Heart left ventricle (tissue), 16 donors: ENCODE results near the gene TSNAX. TPM values are rescaled to one million over a fixed set of nuclear protein-coding genes. Genes with fewer than 3 reads are reported as not detected.
A peak's percentile ranks its signal among the peaks of the same experiment; 100 is the strongest.

ENCODE experiments used
- ATAC-seq, 4 donors: fragments of 200-7000 bp; cut with Tn5 transposase; one replicate each; pipeline ENCODE4 v1.9.1; 2020 to 2022; ENCODE audit warnings: moderate library complexity in 4 of 4, mild to moderate bottlenecking in 3 of 4, moderate number of reproducible peaks in 1 of 4
- DNase-seq, 5 donors: peaks; one replicate each; pipeline ENCODE4 v3.0.0-alpha.2; 2020
- H3K27ac ChIP-seq, 12 donors: fragments of 200-600 bp; sonication (generic) in 4 of 12; one replicate each; pipeline versions ENCODE4 v1.5.0 to v1.8.0; 2016 to 2022; ENCODE audit warnings: mild to moderate bottlenecking in 2 of 12
- H3K27me3 ChIP-seq, 9 donors: fragments of 200-600 bp; sonication (generic) in 2 of 9; one replicate each; pipeline versions ENCODE4 v1.5.1 to v1.8.0; 2016 to 2022; ENCODE audit warnings: mild to moderate bottlenecking in 3 of 9
- H3K36me3 ChIP-seq, 9 donors: fragments of 200-600 bp; sonication (generic) in 2 of 9; one replicate each; pipeline versions ENCODE4 v1.5.0 to v1.8.0; 2018 to 2022; ENCODE audit warnings: mild to moderate bottlenecking in 2 of 9
- H3K4me1 ChIP-seq, 12 donors: fragments of 200-600 bp; sonication (generic) in 4 of 12; one replicate each; pipeline versions ENCODE4 v1.5.0 to v1.8.0; 2016 to 2022; ENCODE audit warnings: mild to moderate bottlenecking in 3 of 12
- H3K4me3 ChIP-seq, 12 donors: fragments of 200-600 bp; sonication (generic) in 4 of 12; one replicate each; pipeline versions ENCODE4 v1.5.0 to v1.8.0; 2017 to 2022; ENCODE audit warnings: mild to moderate bottlenecking in 9 of 12, moderate library complexity in 4 of 12
- H3K9me3 ChIP-seq, 12 donors: fragments of 200-600 bp; sonication (generic) in 4 of 12; one replicate each; pipeline versions ENCODE4 v1.5.0 to v1.8.0; 2016 to 2022; ENCODE audit warnings: mild to moderate bottlenecking in 1 of 12
- POLR2A ChIP-seq, 2 donors: fragments of 450-650 bp; IDR thresholded peaks; one replicate each; pipeline ENCODE4 v1.6.1; 2017; ENCODE audit warnings: antibody characterized with exemption in 2 of 2, mild to moderate bottlenecking in 2 of 2, moderate library complexity in 2 of 2
- WGBS, 4 donors: extraction: QIAGEN DNeasy Blood & Tissue Kit in 2 of 4; methylation state at CpG; one replicate each; pipeline versions ENCODE4 v1.1.5 to v1.1.7; 2013 to 2018; 5-methylcytosine and 5-hydroxymethylcytosine counted together
- intact Hi-C, 10 donors: fragments of 100-400 bp; cut with DNase I; formaldehyde crosslinking; loops; one replicate each; pipeline versions ENCODE4 v1.11.1 to v1.14.2; 2022
- long read RNA-seq, 3 donors: library from polyadenylated mRNA; unstranded; transcript quantifications; one replicate each; pipeline ENCODE4 v2.0.0, GENCODE V29; 2020 to 2021
- polyA plus RNA-seq, 2 donors: library from polyadenylated mRNA; stranded (reverse); fragments of 200-250 nt; gene quantifications; one replicate each; pipeline ENCODE4 v1.2.3, GENCODE V29; 2013
- total RNA-seq, 9 donors: library from RNA; depleted of rRNA in 2 of 9; stranded (reverse); fragments of >200 nt in 2 of 9; fragmentation: NEBNext Ultra II Directional in 3 of 9; extraction: Animal tissue kit (Norgen Biotek cat#: 25700) in 3 of 9; gene quantifications; one replicate each; pipeline versions ENCODE4 v1.1.0 to v1.2.4, GENCODE V29; 2016 to 2023
- TF ChIP-seq, protein P1 (sequence below), 12 donors: fragments of 200-600 bp; sonication (generic) in 4 of 12; IDR thresholded peaks; one replicate each; pipeline versions ENCODE4 v1.5.0 to v1.8.0; 2018 to 2022; ENCODE audit warnings: antibody characterized with exemption in 12 of 12, mild to moderate bottlenecking in 5 of 12
- donor health status: ischemic (EF 13 %, LVEDD 7.1; RV severe dilation, severe dysfunction).
- donor health status: healthy with polysubstance abuse.
- donor health status: DM: no; HTN: yes; CAD: no.
- donor health status: DM: no; HTN: no; CAD: no.
- donor health status: ischemic (EF 25% LVEDD 6.9; RV normal size, moderate dysfunction).
- donor health status: ischemic (EF 25% LVEDD 5.7; RV mildly dilated, moderate dysfunction).
- donor health status: healthy.
- donor health status: DM: yes; HTN: yes; CAD: no.
- donor health status: ischemic (EF 35%, LVEDD 5.7; RV mildly dilated, moderate dysfunction).
- donor health status: nonischemic (EF 11% LVEDD 7.7; RV severe dilation, severe dysfunction).
- donor health status: DM: yes; HTN: yes; CAD: no.
- donor health status: PGD.
- donor health status: ischemic (EF 29% LVEDD 5.4; RV normal size, mild dysfunction).
- donor health status: nonischemic (EF 23%, LVEDD 6.1; RV moderate dilation, normal function).

Gene TSNAX, protein sequence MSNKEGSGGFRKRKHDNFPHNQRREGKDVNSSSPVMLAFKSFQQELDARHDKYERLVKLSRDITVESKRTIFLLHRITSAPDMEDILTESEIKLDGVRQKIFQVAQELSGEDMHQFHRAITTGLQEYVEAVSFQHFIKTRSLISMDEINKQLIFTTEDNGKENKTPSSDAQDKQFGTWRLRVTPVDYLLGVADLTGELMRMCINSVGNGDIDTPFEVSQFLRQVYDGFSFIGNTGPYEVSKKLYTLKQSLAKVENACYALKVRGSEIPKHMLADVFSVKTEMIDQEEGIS
- 10 to 100 TPM; 16.6 to 43.5 (median 31.7) TPM for total RNA-seq
- 10 to 100 TPM in 1 of 2 donors, 1 to 10 TPM in 1; 9.7 to 33.8 TPM for polyA plus RNA-seq
- long read RNA-seq, donor 1, transcript TSNAX-201 (6 exons, 2,650 nt): major isoform, 47 of 58 reads
- long read RNA-seq, donor 1, partial matches to known transcripts: 8 of 58 reads
- long read RNA-seq, donor 1, other reads (novel, unspliced or antisense): 3 of 58 reads
- long read RNA-seq, donor 2, transcript TSNAX-201 (6 exons, 2,650 nt): major isoform, 238 of 255 reads
- long read RNA-seq, donor 2, partial matches to known transcripts: 5 of 255 reads
- long read RNA-seq, donor 2, other reads (novel, unspliced or antisense): 12 of 255 reads
- long read RNA-seq, donor 3, transcript TSNAX-201 (6 exons, 2,650 nt): major isoform, 32 of 37 reads
- long read RNA-seq, donor 3, partial matches to known transcripts: 3 of 37 reads
- long read RNA-seq, donor 3, other reads (novel, unspliced or antisense): 2 of 37 reads

DNA sequence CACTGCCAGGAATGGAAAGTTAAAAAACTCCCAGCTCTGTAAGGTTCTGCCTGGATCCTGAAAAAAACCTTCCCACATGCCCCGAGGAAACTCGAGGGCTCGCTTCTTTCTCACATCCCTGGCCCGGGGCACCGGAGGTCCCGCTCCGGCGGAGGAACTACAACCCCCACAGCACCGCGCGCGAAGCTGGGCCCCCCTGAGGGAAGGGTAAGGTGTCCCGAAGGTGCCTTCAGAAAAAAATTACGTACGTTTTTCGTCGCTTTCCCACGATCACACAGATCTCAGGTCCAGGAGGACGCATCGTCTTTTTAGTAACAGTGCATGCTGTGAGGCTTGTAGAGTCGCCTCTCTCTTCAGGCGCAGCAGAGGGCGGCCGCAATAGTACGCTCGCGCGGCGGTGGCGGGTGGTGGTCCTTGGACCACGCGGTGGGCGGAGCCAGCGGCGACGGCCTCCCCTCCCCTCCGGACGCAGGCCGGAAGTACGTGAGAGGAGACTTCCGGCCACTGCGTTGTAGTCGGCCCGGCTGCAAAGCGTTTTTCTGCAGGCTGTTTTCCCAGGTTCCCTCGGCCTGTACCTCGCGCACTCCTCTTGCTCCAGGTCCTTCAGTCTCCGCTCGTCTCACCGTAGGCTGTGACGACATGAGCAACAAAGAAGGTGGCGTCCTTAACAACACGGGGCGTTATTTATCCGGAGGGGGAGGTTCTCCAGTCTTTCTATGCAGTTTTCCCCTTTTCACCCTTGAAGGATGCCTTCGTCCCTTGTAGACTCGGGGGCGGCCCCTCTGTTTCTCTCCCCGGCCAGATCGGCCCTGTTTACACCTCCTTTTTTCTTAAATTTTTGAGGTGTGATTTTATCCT lies at the start of gene TSNAX:
Gene TSNAX (plus strand): TSS at position 498 of the 858 bp plus-strand sequence. CDS start 142 bp downstream, at position 640.
- Histone ChIP-seq H3K4me1 (peaks cover under 1 to 58% (median 34%) of the 10 kb centered on the region in 12 donors), H3K36me3 (peaks cover 0 to 29% (median 17%) of the 10 kb centered on the region in 9 donors), H3K27me3 (no peaks in the 10 kb centered on the region), H3K9me3 (no peaks in the 10 kb centered on the region), H3K4me3 (peak within 1 kb of the TSS; percentile 38 to 92 (median 76)), H3K27ac (peak within 1 kb of the TSS; percentile 89 to 95 (median 92))
- TF ChIP-seq, protein P1, sequence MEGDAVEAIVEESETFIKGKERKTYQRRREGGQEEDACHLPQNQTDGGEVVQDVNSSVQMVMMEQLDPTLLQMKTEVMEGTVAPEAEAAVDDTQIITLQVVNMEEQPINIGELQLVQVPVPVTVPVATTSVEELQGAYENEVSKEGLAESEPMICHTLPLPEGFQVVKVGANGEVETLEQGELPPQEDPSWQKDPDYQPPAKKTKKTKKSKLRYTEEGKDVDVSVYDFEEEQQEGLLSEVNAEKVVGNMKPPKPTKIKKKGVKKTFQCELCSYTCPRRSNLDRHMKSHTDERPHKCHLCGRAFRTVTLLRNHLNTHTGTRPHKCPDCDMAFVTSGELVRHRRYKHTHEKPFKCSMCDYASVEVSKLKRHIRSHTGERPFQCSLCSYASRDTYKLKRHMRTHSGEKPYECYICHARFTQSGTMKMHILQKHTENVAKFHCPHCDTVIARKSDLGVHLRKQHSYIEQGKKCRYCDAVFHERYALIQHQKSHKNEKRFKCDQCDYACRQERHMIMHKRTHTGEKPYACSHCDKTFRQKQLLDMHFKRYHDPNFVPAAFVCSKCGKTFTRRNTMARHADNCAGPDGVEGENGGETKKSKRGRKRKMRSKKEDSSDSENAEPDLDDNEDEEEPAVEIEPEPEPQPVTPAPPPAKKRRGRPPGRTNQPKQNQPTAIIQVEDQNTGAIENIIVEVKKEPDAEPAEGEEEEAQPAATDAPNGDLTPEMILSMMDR (IDR thresholded peaks at IDR 0.05): no peak
- TF ChIP-seq POLR2A (IDR thresholded peaks at IDR 0.05): peak in 1 of 2 donors; percentile 86
- WGBS, 4 donors: 0% methylated on average over 35 to 61 of the region's 61 CpGs
- DNase-seq: peak; percentile 92 to 95 (median 94)
- intact Hi-C loops: loop anchor here in 9 of 10 donors (1.0 to 5.0 kb wide), 7 partner anchors 101 to 191 kb away; partner anchors contain the start of genes EGLN1 (in 6 of the 9), EXOC8 (in 1 of the 9) and SPRTN (in 1 of the 9)
- peak; percentile 98 to 99 (median 99) for ATAC-seq

DNA sequence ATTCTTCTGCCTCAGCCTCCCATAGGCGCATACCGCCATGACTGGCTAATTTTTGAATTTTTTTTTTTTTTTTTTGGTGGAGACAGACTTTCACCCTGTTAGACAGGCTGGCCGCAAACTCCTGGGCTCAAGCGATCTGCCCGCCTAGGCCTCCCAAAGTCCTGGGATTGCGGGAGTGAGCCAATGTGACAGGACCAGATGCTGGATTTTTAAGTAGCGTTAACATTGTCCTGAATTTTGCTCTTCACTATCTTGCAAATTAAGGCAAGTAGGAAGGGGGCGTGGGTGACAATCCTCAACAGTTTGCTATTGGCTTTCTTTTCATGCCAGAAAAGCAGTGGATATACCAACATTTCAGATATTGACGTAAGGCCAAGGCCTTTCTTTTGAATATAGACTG lies 49.7 kb upstream of the TSNAX start:
- WGBS, 4 donors: 94 to 98% (median 96%) methylated on average over 9 of the region's 9 CpGs
- H3K4me1 ChIP-seq: no peaks in the 10 kb centered on the region
- ATAC-seq (no peak), DNase-seq (no peak)
- H3K4me3 ChIP-seq: no peak overlapping the region
- H3K9me3 ChIP-seq: peaks cover 0 to 4% (median 0%) of the 10 kb centered on the region in 12 donors
- no peaks in the 10 kb centered on the region for H3K36me3 ChIP-seq
- H3K27ac ChIP-seq: no peak overlapping the region
- TF ChIP-seq, protein P1 (IDR thresholded peaks at IDR 0.05): no peak
- TF ChIP-seq POLR2A (IDR thresholded peaks at IDR 0.05): no peak
- intact Hi-C loops: loop anchor here in 1 of 10 donors (2.0 kb wide), 1 partner anchor 22 kb away; no protein-coding TSS in a partner anchor
- no peaks in the 10 kb centered on the region for H3K27me3 ChIP-seq

DNA sequence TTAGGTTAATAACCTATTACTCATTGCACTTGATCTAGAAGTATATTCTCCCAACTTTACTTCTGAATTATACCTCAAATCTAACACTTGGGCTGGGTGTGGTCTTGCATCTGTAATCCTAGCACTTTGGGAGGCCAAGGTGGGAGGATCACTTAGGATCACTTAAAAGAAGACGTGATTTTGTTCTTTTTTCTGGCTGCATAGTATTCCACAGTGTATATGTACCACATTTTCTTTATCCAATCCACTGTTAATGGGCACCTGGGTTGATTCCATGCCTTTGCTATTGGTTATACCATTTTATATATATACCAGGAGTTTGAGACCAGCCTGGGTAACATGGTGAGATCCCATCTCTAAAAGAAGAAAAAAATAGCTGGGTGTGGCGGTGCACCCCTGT lies 48.5 kb upstream of the TSNAX start:
- DNase-seq: no peak
- H3K4me3 ChIP-seq: no peak overlapping the region
- 98% methylated on average over 2 of the region's 2 CpGs for WGBS, 4 donors
- no peak for TF ChIP-seq POLR2A (IDR thresholded peaks at IDR 0.05)
- TF ChIP-seq, protein P1 (IDR thresholded peaks at IDR 0.05): no peak
- H3K4me1 ChIP-seq: no peaks in the 10 kb centered on the region
- peaks cover 0 to 4% (median 0%) of the 10 kb centered on the region in 12 donors for H3K9me3 ChIP-seq
- no peak for ATAC-seq
- H3K36me3 ChIP-seq: no peaks in the 10 kb centered on the region
- intact Hi-C loops: loop anchor here in 1 of 10 donors (10.0 kb wide), 1 partner anchor 45 kb away; no protein-coding TSS in a partner anchor
- no peaks in the 10 kb centered on the region for H3K27me3 ChIP-seq
- H3K27ac ChIP-seq: no peak overlapping the region
